OCI-LY7 (cell line): ENCODE results near the gene ZSCAN23. TPM values are rescaled to one million over a fixed set of nuclear protein-coding genes. Genes with fewer than 3 reads are reported as not detected.
"Not testable (repeated sequence)": the region's sequence is repeated elsewhere in the genome, so short reads cannot be mapped to it uniquely, and the experiment has no call there.

ENCODE experiments used
- BruUV-seq: library from RNA; stranded (reverse); fragments of 400-500 nt; replicated peaks from 2 replicates; lab custom pipeline; 2021; lab: Mats Ljungman, UMichigan
- CTCF ChIA-PET: fragments of 300-600 bp; sonication (Branson Sonifier 250); formaldehyde crosslinking; loops from one replicate; lab custom pipeline; 2022; ENCODE audit warnings: antibody characterized with exemption; ENCODE audit not compliant: unreplicated experiment; lab: Charles Lee
- POLR2A ChIA-PET: fragments of 300-600 bp; sonication (Branson Sonifier 250); formaldehyde crosslinking; loops from one replicate; lab custom pipeline; 2022; ENCODE audit warnings: antibody characterized with exemption; lab: Charles Lee
- DNase-seq: peaks from one replicate; pipeline ENCODE4 v3.0.0-alpha.2; 2015; ENCODE audit warnings: low spot score
- H2AFZ ChIP-seq: fragments of 200-600 bp; sonication (generic), shearing (Covaris generic); 2 replicates; pipeline ENCODE4 v1.6.1; 2014; ENCODE audit warnings: mild to moderate bottlenecking, antibody characterized with exemption, low read length, moderate library complexity
- H3K27ac ChIP-seq: fragments of 200-600 bp; sonication (generic); 2 replicates; pipeline ENCODE4 v1.5.1; 2014; ENCODE audit warnings: mixed run types, low read depth, mild to moderate bottlenecking, moderate library complexity, low read length, inconsistent platforms; ENCODE audit not compliant: poor library complexity, severe bottlenecking
- H3K36me3 ChIP-seq: fragments of 200-600 bp; sonication (generic); 2 replicates; pipeline ENCODE4 v1.6.1; 2014; ENCODE audit warnings: mild to moderate bottlenecking, antibody characterized with exemption, low read length, moderate library complexity, mixed read lengths; ENCODE audit not compliant: insufficient read depth
- H3K4me1 ChIP-seq: fragments of 200-600 bp; sonication (generic); 2 replicates; pipeline ENCODE4 v1.5.1; 2014; ENCODE audit warnings: mild to moderate bottlenecking, low read length; ENCODE audit not compliant: insufficient read depth, poor library complexity, severe bottlenecking
- H3K4me2 ChIP-seq: fragments of 200-600 bp; sonication (generic); 2 replicates; pipeline ENCODE4 v1.6.1; 2014; ENCODE audit warnings: mild to moderate bottlenecking, low read length
- H3K4me3 ChIP-seq: fragments of 200-600 bp; sonication (generic); 2 replicates; pipeline ENCODE4 v1.5.1; 2014; ENCODE audit warnings: mild to moderate bottlenecking, low read depth, low read length; ENCODE audit not compliant: poor library complexity, severe bottlenecking
- H3K79me2 ChIP-seq: fragments of 200-600 bp; sonication (generic); 2 replicates; pipeline ENCODE4 v1.6.1; 2016; ENCODE audit warnings: low read depth, mild to moderate bottlenecking, low read length, moderate library complexity, mixed read lengths; ENCODE audit not compliant: insufficient read depth
- H3K9me2 ChIP-seq: fragments of 200-600 bp; sonication (generic); 2 replicates; pipeline ENCODE4 v1.6.1; 2016; ENCODE audit warnings: mild to moderate bottlenecking, low read length, mixed read lengths; ENCODE audit not compliant: insufficient read depth
- H3K9me3 ChIP-seq: fragments of 200-600 bp; sonication (generic); 2 replicates; pipeline ENCODE4 v1.6.1; 2014; ENCODE audit warnings: mild to moderate bottlenecking, mixed run types, low read length, mixed read lengths
- H4K20me1 ChIP-seq: fragments of 200-600 bp; sonication (generic); 2 replicates; pipeline ENCODE4 v1.6.1; 2014; ENCODE audit warnings: mild to moderate bottlenecking, antibody characterized with exemption, low read length, moderate library complexity, mixed read lengths; ENCODE audit not compliant: insufficient read depth
- EZH2phosphoT487 ChIP-seq: fragments of 200-600 bp; sonication (generic); IDR thresholded peaks from 2 replicates; pipeline ENCODE4 v1.6.1; 2018; ENCODE audit warnings: low read depth, borderline replicate concordance, mild to moderate bottlenecking, mixed run types, antibody characterized with exemption, low read length, moderate library complexity, mixed read lengths
- intact Hi-C: fragments of 100-400 bp; cut with micrococcal nuclease; formaldehyde crosslinking; loops from one replicate; pipeline ENCODE4 v1.10.0; 2022; ENCODE audit not compliant: unreplicated experiment
- total RNA-seq, 2 experiments: library from RNA; depleted of rRNA in 1 of 2; stranded (reverse); fragments of >200 nt in 1 of 2; shearing (Covaris generic) in 1 of 2; gene quantifications; 2 replicates each; pipeline ENCODE4 v1.2.3, GENCODE V29; 2014 to 2022
- TF ChIP-seq, protein P1 (sequence below): fragments of 200-600 bp; sonication (generic); conservative IDR thresholded peaks from 2 replicates; pipeline ENCODE4 v1.5.1; 2014; ENCODE audit warnings: mild to moderate bottlenecking, antibody characterized with exemption, low read length, moderate library complexity, mixed read lengths

Gene ZSCAN23
- total RNA-seq, 2 experiments from 2014 or later = not detected

DNA sequence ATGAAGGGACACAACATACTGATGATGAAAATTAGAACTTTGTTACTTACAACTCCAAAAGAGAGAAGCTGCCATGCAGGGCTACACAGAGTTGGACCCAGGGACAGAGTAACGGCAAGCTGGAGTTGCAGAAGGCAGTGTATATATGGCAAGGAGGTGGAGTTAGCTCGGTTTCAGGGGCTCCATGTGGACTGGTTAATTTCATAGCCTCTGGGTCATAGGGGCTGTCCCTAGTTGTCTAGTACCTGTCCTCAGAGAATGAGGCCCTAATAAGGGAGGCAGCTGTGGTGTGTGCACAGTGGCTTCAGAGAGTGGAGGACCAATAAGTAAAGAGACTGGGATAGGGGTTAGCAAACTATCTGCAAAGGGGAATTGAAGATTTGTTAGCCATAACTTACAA, 35.9 kb downstream of the ZSCAN23 start:
- H3K27ac ChIP-seq = no peak overlapping the region
- intact Hi-C loops = no loop called here
- CTCF ChIA-PET = no interaction called here
- no TSS peak for BruUV-seq
- no peaks in the 10 kb centered on the region for H3K36me3 ChIP-seq
- no peak for DNase-seq
- H3K4me3 ChIP-seq = no peak overlapping the region
- TF ChIP-seq, protein P1, sequence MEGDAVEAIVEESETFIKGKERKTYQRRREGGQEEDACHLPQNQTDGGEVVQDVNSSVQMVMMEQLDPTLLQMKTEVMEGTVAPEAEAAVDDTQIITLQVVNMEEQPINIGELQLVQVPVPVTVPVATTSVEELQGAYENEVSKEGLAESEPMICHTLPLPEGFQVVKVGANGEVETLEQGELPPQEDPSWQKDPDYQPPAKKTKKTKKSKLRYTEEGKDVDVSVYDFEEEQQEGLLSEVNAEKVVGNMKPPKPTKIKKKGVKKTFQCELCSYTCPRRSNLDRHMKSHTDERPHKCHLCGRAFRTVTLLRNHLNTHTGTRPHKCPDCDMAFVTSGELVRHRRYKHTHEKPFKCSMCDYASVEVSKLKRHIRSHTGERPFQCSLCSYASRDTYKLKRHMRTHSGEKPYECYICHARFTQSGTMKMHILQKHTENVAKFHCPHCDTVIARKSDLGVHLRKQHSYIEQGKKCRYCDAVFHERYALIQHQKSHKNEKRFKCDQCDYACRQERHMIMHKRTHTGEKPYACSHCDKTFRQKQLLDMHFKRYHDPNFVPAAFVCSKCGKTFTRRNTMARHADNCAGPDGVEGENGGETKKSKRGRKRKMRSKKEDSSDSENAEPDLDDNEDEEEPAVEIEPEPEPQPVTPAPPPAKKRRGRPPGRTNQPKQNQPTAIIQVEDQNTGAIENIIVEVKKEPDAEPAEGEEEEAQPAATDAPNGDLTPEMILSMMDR = no peak
- TF ChIP-seq EZH2phosphoT487 = no peak
- no peaks in the 10 kb centered on the region for H4K20me1 ChIP-seq
- no peaks in the 10 kb centered on the region for H3K9me2 ChIP-seq
- H3K4me2 ChIP-seq = no peak overlapping the region
- no peaks in the 10 kb centered on the region for H3K79me2 ChIP-seq
- H3K4me1 ChIP-seq = no peaks in the 10 kb centered on the region
- H2AFZ ChIP-seq = no peak overlapping the region
- H3K9me3 ChIP-seq = no peaks in the 10 kb centered on the region
- POLR2A ChIA-PET = no interaction called here

DNA sequence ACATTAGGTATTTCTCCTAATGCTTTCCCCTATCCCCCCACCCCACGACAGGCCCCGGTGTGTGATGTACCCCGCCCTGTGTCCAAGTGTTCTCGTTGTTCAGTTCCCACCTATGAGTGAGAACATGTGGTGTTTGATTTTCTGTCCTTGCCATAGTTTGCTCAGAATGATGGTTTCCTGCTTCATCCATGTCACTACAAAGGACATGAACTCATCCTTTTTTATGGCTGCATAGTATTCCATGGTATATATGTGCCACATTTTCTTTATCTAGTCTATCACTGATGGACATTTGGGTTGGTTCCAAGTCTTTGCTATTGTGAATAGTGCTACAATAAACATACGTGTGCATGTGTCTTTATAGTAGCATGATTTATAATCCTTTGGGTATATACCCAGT, 39.4 kb downstream of the ZSCAN23 start:
- H3K9me2 ChIP-seq = not testable (repeated sequence)

DNA sequence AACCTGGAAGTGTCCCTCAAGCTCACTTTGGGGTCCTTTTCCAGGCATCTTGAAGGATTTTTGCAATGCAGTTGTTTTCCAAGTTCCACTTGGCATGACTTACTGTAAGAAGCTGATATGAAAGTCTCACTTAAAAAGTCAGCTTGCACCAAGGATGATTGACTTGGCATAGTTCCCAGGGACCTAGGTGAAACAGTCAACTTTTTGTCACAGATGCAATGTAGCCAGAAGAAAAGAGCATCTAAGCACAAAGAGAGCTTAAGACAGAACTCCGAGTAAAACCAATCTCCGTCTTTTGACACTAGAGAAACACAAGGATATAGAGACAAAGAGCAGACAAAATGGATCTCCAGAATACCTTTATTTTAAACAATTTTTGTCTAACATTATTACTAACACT, 41.1 kb downstream of the ZSCAN23 start:
- ChIA-PET POLR2A (interaction anchor here (0.7 kb wide), 1 partner anchor 393 kb away, joined by 3 read pairs; no protein-coding TSS in a partner anchor), CTCF (no interaction called here)
- no TSS peak for BruUV-seq

More for the DNA sequence above, 39.4 kb downstream of the ZSCAN23 start:
- H3K9me3 ChIP-seq, H3K79me2 ChIP-seq, H4K20me1 ChIP-seq, H2AFZ ChIP-seq, H3K4me3 ChIP-seq, POLR2A ChIA-PET, H3K36me3 ChIP-seq, H3K27ac ChIP-seq, H3K4me1 ChIP-seq, BruUV-seq, CTCF ChIA-PET, DNase-seq, H3K4me2 ChIP-seq, intact Hi-C loops: not testable (repeated sequence)

More for the DNA sequence above, 41.1 kb downstream of the ZSCAN23 start:
- intact Hi-C loops = no loop called here
- DNase-seq = no peak
- Histone ChIP-seq H2AFZ (no peak overlapping the region), H4K20me1 (no peaks in the 10 kb centered on the region), H3K4me1 (peaks cover 15% of the 10 kb centered on the region), H3K27ac (no peak overlapping the region), H3K4me3 (no peak overlapping the region), H3K9me3 (peaks cover 7% of the 10 kb centered on the region; the same call in 1 of the 2 replicates), H3K36me3 (peaks cover 10% of the 10 kb centered on the region; the same call in 1 of the 2 replicates), H3K4me2 (no peak overlapping the region), H3K79me2 (peaks cover 20% of the 10 kb centered on the region), H3K9me2 (no peaks in the 10 kb centered on the region)
- TF ChIP-seq EZH2phosphoT487 = no peak
- TF ChIP-seq, protein P1 = no peak
